Liver (tissue), 9 donors: ENCODE data around the gene SYT2. TPM values are rescaled to one million over a fixed set of nuclear protein-coding genes. Genes with fewer than 3 reads are reported as not detected.

Experiments
- DNase-seq: peaks from one replicate; pipeline ENCODE4 v3.0.0-alpha.2; 2017; ENCODE audit warnings: low spot score
- H3K27ac ChIP-seq, 2 donors: one replicate each; pipeline ENCODE4 v1.7.0; 2013; ENCODE audit warnings: inconsistent platforms in 2 of 2, low read length in 2 of 2, control low read depth in 1 of 2, low read depth in 1 of 2, mild to moderate bottlenecking in 1 of 2
- H3K27me3 ChIP-seq, 4 donors: one replicate each; pipeline versions ENCODE4 v1.6.1 to v1.7.0; 2013; ENCODE audit warnings: low read length in 3 of 4, inconsistent platforms in 1 of 4, mild to moderate bottlenecking in 1 of 4, moderate library complexity in 1 of 4; ENCODE audit not compliant: control insufficient read depth in 4 of 4, insufficient read depth in 4 of 4
- H3K36me3 ChIP-seq, 4 donors: one replicate each; pipeline versions ENCODE4 v1.6.1 to v1.7.0; 2013; ENCODE audit warnings: low read length in 3 of 4, mild to moderate bottlenecking in 3 of 4, low read depth in 1 of 4, moderate library complexity in 1 of 4; ENCODE audit not compliant: control insufficient read depth in 4 of 4, insufficient read depth in 3 of 4
- H3K4me1 ChIP-seq, 4 donors: one replicate each; pipeline versions ENCODE4 v1.6.1 to v1.7.0; 2013; ENCODE audit warnings: low read length in 3 of 4, mild to moderate bottlenecking in 3 of 4, moderate library complexity in 1 of 4; ENCODE audit not compliant: control insufficient read depth in 4 of 4, insufficient read depth in 4 of 4
- H3K4me3 ChIP-seq, 3 donors: one replicate each; pipeline versions ENCODE4 v1.6.1 to v1.7.0; 2013; ENCODE audit warnings: low read length in 3 of 3, control low read depth in 1 of 3, low read depth in 1 of 3, mild to moderate bottlenecking in 1 of 3
- H3K9ac ChIP-seq, 2 donors: one replicate each; pipeline ENCODE4 v1.7.0; 2013; ENCODE audit warnings: low read length in 2 of 2, mild to moderate bottlenecking in 2 of 2, moderate library complexity in 2 of 2, control low read depth in 1 of 2, low read depth in 1 of 2
- H3K9me3 ChIP-seq, 4 donors: one replicate each; pipeline versions ENCODE4 v1.6.1 to v1.7.0; 2013; ENCODE audit warnings: low read length in 3 of 4; ENCODE audit not compliant: control insufficient read depth in 4 of 4
- ATF3 ChIP-seq: IDR thresholded peaks from 2 replicates; pipeline ENCODE4 v1.6.1; 2016; ENCODE audit warnings: antibody characterized with exemption
- CTCF ChIP-seq: fragments of 150-350 bp; IDR thresholded peaks from 2 replicates; pipeline ENCODE4 v1.5.1; 2017; ENCODE audit warnings: improper control_type of control experiment, low read depth, low read length; ENCODE audit not compliant: missing input control
- EGR1 ChIP-seq, 2 donors: IDR thresholded peaks; 2 replicates each; pipeline ENCODE4 v1.6.1; 2016 to 2018; ENCODE audit warnings: antibody characterized with exemption in 2 of 2, low read depth in 2 of 2
- FOXA1 ChIP-seq: IDR thresholded peaks from 2 replicates; pipeline ENCODE4 v1.6.1; 2016; ENCODE audit warnings: antibody characterized with exemption
- FOXA2 ChIP-seq: IDR thresholded peaks from 2 replicates; pipeline ENCODE4 v1.6.1; 2016; ENCODE audit warnings: antibody characterized with exemption
- GABPA ChIP-seq, 2 donors: IDR thresholded peaks in 1 of 2; conservative IDR thresholded peaks in 1 of 2; 2 replicates each; pipeline ENCODE4 v1.6.1; 2016; ENCODE audit warnings: antibody characterized with exemption in 2 of 2, mild to moderate bottlenecking in 1 of 2, moderate library complexity in 1 of 2
- HNF4A ChIP-seq, 2 donors: conservative IDR thresholded peaks; 2 replicates each; pipeline ENCODE4 v1.6.1; 2016; ENCODE audit warnings: antibody characterized with exemption in 2 of 2, mild to moderate bottlenecking in 2 of 2
- HNF4G ChIP-seq: IDR thresholded peaks from 2 replicates; pipeline ENCODE4 v1.6.1; 2016; ENCODE audit warnings: antibody characterized with exemption
- JUND ChIP-seq, 2 donors: IDR thresholded peaks; 2 replicates each; pipeline ENCODE4 v1.6.1; 2016; ENCODE audit warnings: antibody characterized with exemption in 2 of 2
- MAX ChIP-seq: IDR thresholded peaks from 2 replicates; pipeline ENCODE4 v1.6.1; 2016; ENCODE audit warnings: antibody characterized with exemption
- NR2F2 ChIP-seq: IDR thresholded peaks from 2 replicates; pipeline ENCODE4 v1.6.1; 2016; ENCODE audit warnings: antibody characterized with exemption
- SP1 ChIP-seq: IDR thresholded peaks from 2 replicates; pipeline ENCODE4 v1.6.1; 2018; ENCODE audit warnings: antibody characterized with exemption, mild to moderate bottlenecking
- TAF1 ChIP-seq: conservative IDR thresholded peaks from 2 replicates; pipeline ENCODE4 v1.6.1; 2016; ENCODE audit warnings: antibody characterized with exemption, mild to moderate bottlenecking
- YY1 ChIP-seq: IDR thresholded peaks from 2 replicates; pipeline ENCODE4 v1.6.1; 2016; ENCODE audit warnings: antibody characterized with exemption, mild to moderate bottlenecking
- ZBTB33 ChIP-seq: IDR thresholded peaks from 2 replicates; pipeline ENCODE4 v1.6.1; 2016; ENCODE audit warnings: antibody characterized with exemption
- WGBS: extraction: QIAGEN DNeasy Blood & Tissue Kit; methylation state at CpG from one replicate; pipeline ENCODE4 v1.1.7; 2013; 5-methylcytosine and 5-hydroxymethylcytosine counted together
- polyA plus RNA-seq, 2 donors: library from polyadenylated mRNA; stranded (reverse) in 1 of 2; unstranded in 1 of 2; fragments of 200-250 nt in 1 of 2; fragments of >200 nt in 1 of 2; fragmentation: Nextera tagmentation in 1 of 2; extraction: Ambion mirVana in 1 of 2; gene quantifications; one replicate each; pipeline versions ENCODE4 v1.2.1 to v1.2.3, GENCODE V29; 2013 to 2015
- total RNA-seq, 2 donors: library from RNA; depleted of rRNA; stranded (reverse); fragments of >200 nt; gene quantifications; one replicate each; pipeline ENCODE4 v1.2.3, GENCODE V29; 2014
- donor health status: healthy.
- donor health status: healthy.
- donor health status: healthy.
- donor health status: healthy.
- donor health status: healthy.

SYT2 gene
- total and polyA plus RNA-seq, 4 donors: under 0.01 to 0.07 TPM; not detected in 2

GRCh38 chr1:202586018-202586821 lies 124.0 kb downstream of the SYT2 start:
- TF ChIP-seq NR2F2 (no peak), HNF4A (conservative IDR thresholded peaks at IDR 0.05) (no peak), MAX (no peak), SP1 (no peak), ATF3 (no peak), EGR1 (IDR thresholded peaks at IDR 0.05; ENCODE audit: low read depth in 2 of 2) (no peak), YY1 (no peak), TAF1 (no peak), CTCF (no peak), HNF4G (no peak), FOXA2 (no peak), ZBTB33 (no peak)
- no peak overlapping the region for H3K4me3 ChIP-seq
- H3K36me3 ChIP-seq: peaks cover 0 to 16% (median 5%) of the 10 kb centered on the region in 4 donors
- 81% methylated on average over 4 of the region's 4 CpGs for WGBS
- peaks cover 0 to 2% (median 0%) of the 10 kb centered on the region in 4 donors for H3K4me1 ChIP-seq
- no peaks in the 10 kb centered on the region for H3K27me3 ChIP-seq
- no peak for DNase-seq
- no peaks in the 10 kb centered on the region for H3K9me3 ChIP-seq
- no peak overlapping the region for H3K27ac ChIP-seq
- H3K9ac ChIP-seq: no peak overlapping the region

GRCh38 chr1:202585590-202585933 lies 124.7 kb downstream of the SYT2 start:
- Histone ChIP-seq H3K27me3 (no peaks in the 10 kb centered on the region), H3K9ac (no peak overlapping the region), H3K4me1 (peaks cover 0 to 2% (median 0%) of the 10 kb centered on the region in 4 donors), H3K4me3 (no peak overlapping the region), H3K9me3 (no peaks in the 10 kb centered on the region), H3K27ac (no peak overlapping the region), H3K36me3 (peaks cover 1 to 19% (median 9%) of the 10 kb centered on the region in 4 donors)
- no peak for TF ChIP-seq HNF4G
- no peak for TF ChIP-seq ZBTB33
- TF ChIP-seq NR2F2: no peak
- TF ChIP-seq MAX: no peak
- no peak for TF ChIP-seq GABPA (IDR thresholded peaks at IDR 0.05 in 1 of 2, conservative IDR thresholded peaks at IDR 0.05 in 1 of 2)
- no peak for TF ChIP-seq SP1
- no peak for TF ChIP-seq FOXA2
- no peak for TF ChIP-seq ATF3
- no peak for TF ChIP-seq FOXA1
- no peak for TF ChIP-seq JUND (IDR thresholded peaks at IDR 0.05)
- DNase-seq: no peak
